HEK293T (cell line): ENCODE data around the gene SPTY2D1.

Experiments used
- CTCF ChIA-PET: fragments of 350-600 bp; formaldehyde crosslinking; extraction: SDS; loops from one replicate; lab custom pipeline; 2021; ENCODE audit warnings: antibody characterized with exemption, inconsistent platforms; lab: Yijun Ruan, JAX
- POLR2A ChIA-PET: fragments of 350-600 bp; formaldehyde crosslinking; extraction: SDS; loops from one replicate; lab custom pipeline; 2020; ENCODE audit warnings: antibody characterized with exemption, inconsistent platforms; lab: Yijun Ruan, JAX
- DNase-seq: peaks from one replicate; pipeline ENCODE4 v3.0.0; 2012; ENCODE audit warnings: mixed read lengths; ENCODE audit errors: extremely low spot score
- ARNT ChIP-seq: fragments of 450-650 bp; IDR thresholded peaks from 2 replicates; pipeline ENCODE4 v1.6.1; 2017; ENCODE audit warnings: mild to moderate bottlenecking
- BHLHE40 ChIP-seq: fragments of 450-650 bp; IDR thresholded peaks from 2 replicates; pipeline ENCODE4 v1.6.1; 2016; ENCODE audit warnings: mild to moderate bottlenecking, moderate library complexity, borderline replicate concordance
- CTBP1 ChIP-seq: fragments of 450-650 bp; IDR thresholded peaks from 2 replicates; pipeline ENCODE4 v1.6.1; 2016; ENCODE audit warnings: borderline replicate concordance
- ELF4 ChIP-seq: fragments of 450-650 bp; IDR thresholded peaks from 2 replicates; pipeline ENCODE4 v1.6.1; 2017; ENCODE audit warnings: antibody characterized with exemption
- FOXA1 ChIP-seq: fragments of 450-650 bp; IDR thresholded peaks from 2 replicates; pipeline ENCODE4 v1.6.1; 2016; ENCODE audit warnings: mild to moderate bottlenecking
- FOXK2 ChIP-seq: fragments of 450-650 bp; IDR thresholded peaks from 2 replicates; pipeline ENCODE4 v1.6.1; 2016; ENCODE audit warnings: mild to moderate bottlenecking
- FOXM1 ChIP-seq: fragments of 450-650 bp; IDR thresholded peaks from 2 replicates; pipeline ENCODE4 v1.6.1; 2017; ENCODE audit warnings: mild to moderate bottlenecking, borderline replicate concordance
- HDGF ChIP-seq: fragments of 450-650 bp; IDR thresholded peaks from 2 replicates; pipeline ENCODE4 v1.6.1; 2017; ENCODE audit warnings: antibody characterized with exemption, borderline replicate concordance
- L3MBTL2 ChIP-seq: fragments of 450-650 bp; conservative IDR thresholded peaks from 2 replicates; pipeline ENCODE4 v1.6.1; 2016; ENCODE audit warnings: mild to moderate bottlenecking
- LEF1 ChIP-seq: fragments of 450-650 bp; IDR thresholded peaks from 2 replicates; pipeline ENCODE4 v1.6.1; 2017; ENCODE audit warnings: mild to moderate bottlenecking, borderline replicate concordance
- NFRKB ChIP-seq: fragments of 450-650 bp; IDR thresholded peaks from 2 replicates; pipeline ENCODE4 v1.6.1; 2016; ENCODE audit warnings: mild to moderate bottlenecking, moderate library complexity
- PKNOX1 ChIP-seq: fragments of 450-650 bp; IDR thresholded peaks from 2 replicates; pipeline ENCODE4 v1.6.1; 2016
- SP1 ChIP-seq: fragments of 450-650 bp; IDR thresholded peaks from 2 replicates; pipeline ENCODE4 v1.6.1; 2017
- SUZ12 ChIP-seq: fragments of 450-650 bp; IDR thresholded peaks from 2 replicates; pipeline ENCODE4 v1.6.1; 2016; ENCODE audit warnings: mild to moderate bottlenecking
- TARDBP ChIP-seq: fragments of 450-650 bp; IDR thresholded peaks from 2 replicates; pipeline ENCODE4 v1.6.1; 2016
- ZNF384 ChIP-seq: fragments of 450-650 bp; IDR thresholded peaks from 2 replicates; pipeline ENCODE4 v1.6.1; 2016

Gene SPTY2D1

GRCh38 chr11:18618342-18619025 lies 15.7 kb downstream of the SPTY2D1 start:
- DNase-seq = no peak
- TF ChIP-seq NFRKB = no peak
- TF ChIP-seq ZNF384 = no peak
- TF ChIP-seq FOXA1 = no peak
- TF ChIP-seq L3MBTL2 = no peak
- no peak for TF ChIP-seq BHLHE40
- TF ChIP-seq FOXK2 = no peak
- no peak for TF ChIP-seq HDGF
- TF ChIP-seq ELF4 = no peak
- TF ChIP-seq FOXM1 = no peak
- CTCF ChIA-PET = no interaction called here
- POLR2A ChIA-PET = no interaction called here

- ChIA-PET CTCF (no interaction called here), POLR2A (no interaction called here)
- DNase-seq = no peak
- TF ChIP-seq CTBP1 (no peak), LEF1 (no peak), L3MBTL2 (no peak), SUZ12 (no peak), SP1 (no peak), FOXK2 (no peak)
Observed at GRCh38 chr11:18617688-18618341, 16.3 kb downstream of the SPTY2D1 start.

- CTCF ChIA-PET = no interaction called here
- TF ChIP-seq BHLHE40 = no peak
- TF ChIP-seq ARNT = no peak
- no peak for TF ChIP-seq LEF1
- TF ChIP-seq PKNOX1 = no peak
- no peak for TF ChIP-seq SP1
- no peak for TF ChIP-seq SUZ12
- TF ChIP-seq CTBP1 = no peak
- TF ChIP-seq FOXA1 = no peak
- no peak for TF ChIP-seq HDGF
- no peak for TF ChIP-seq L3MBTL2
- TF ChIP-seq NFRKB = no peak
- no peak for TF ChIP-seq ELF4
- no peak for TF ChIP-seq TARDBP
- no peak for TF ChIP-seq FOXM1
- TF ChIP-seq ZNF384 = no peak
- TF ChIP-seq FOXK2 = no peak
- POLR2A ChIA-PET = interaction anchor here (0.7 kb wide), 1 partner anchor 37 kb away, joined by 3 read pairs; no protein-coding TSS in a partner anchor
- DNase-seq = no peak
Observed at GRCh38 chr11:18615628-18616392, 18.3 kb downstream of the SPTY2D1 start.

GRCh38 chr11:18614667-18615066 lies 19.5 kb downstream of the SPTY2D1 start:
- TF ChIP-seq ARNT = no peak
- no peak for TF ChIP-seq ELF4
- no peak for TF ChIP-seq L3MBTL2
- TF ChIP-seq TARDBP = no peak
- TF ChIP-seq PKNOX1 = no peak
- no peak for TF ChIP-seq HDGF
- no peak for TF ChIP-seq NFRKB
- no peak for TF ChIP-seq BHLHE40
- TF ChIP-seq LEF1 = no peak
- TF ChIP-seq CTBP1 = no peak
- TF ChIP-seq FOXA1 = no peak
- TF ChIP-seq SUZ12 = no peak
- no peak for TF ChIP-seq FOXK2
- TF ChIP-seq FOXM1 = no peak
- no peak for TF ChIP-seq ZNF384
- TF ChIP-seq SP1 = no peak
- DNase-seq = no peak
- CTCF ChIA-PET = interaction anchor here (1.5 kb wide), 1 partner anchor 107 kb away, joined by 5 read pairs; no protein-coding TSS in a partner anchor
- POLR2A ChIA-PET = no interaction called here

- CTCF ChIA-PET = no interaction called here
- TF ChIP-seq ZNF384 (no peak), SP1 (no peak), PKNOX1 (no peak), HDGF (no peak), ELF4 (no peak), LEF1 (no peak), BHLHE40 (no peak), FOXK2 (no peak)
- no peak for DNase-seq
- POLR2A ChIA-PET = no interaction called here
Observed at GRCh38 chr11:18612394-18612793, 21.7 kb downstream of the SPTY2D1 start.
